ENCODE data around the gene TRAPPC5. TPM values are rescaled to one million over a fixed set of nuclear protein-coding genes. Genes with fewer than 3 reads are reported as not detected.

TRAPPC5 gene
- total RNA-seq: 100 to 1,000 TPM in 2 of 4 donors, 10 to 100 TPM in 2; 46.8 to 111 (median 93.1) TPM

- DNase-seq: peak; percentile 81 to 82
- Histone ChIP-seq H3K4me3 (replicated peaks in 1 of 3) (peak within 1 kb of the TSS; percentile 84 to 99 (median 96)), H3K27ac (peak within 1 kb of the TSS; percentile 54 to 86 (median 66)), H3K9me3 (no peaks in the 10 kb centered on the region), H3K4me1 (peaks cover 6 to 9% of the 10 kb centered on the region in 2 donors), H3K36me3 (peaks cover 0 to 10% of the 10 kb centered on the region in 2 donors), H3K27me3 (no peaks in the 10 kb centered on the region)
- intact Hi-C loops (cut with DNase I): loop anchor here (2.0 to 10.0 kb wide), 3 partner anchors 43 to 114 kb away; partner anchors contain the start of gene STXBP2
- WGBS, 2 donors: 1 to 3% methylated on average over 10 to 21 of the region's 79 CpGs
- peak; percentile 24 to 99 (median 98) for TF ChIP-seq CTCF (IDR thresholded peaks at IDR 0.05)
- peak in 1 of 2 donors; percentile 65 for TF ChIP-seq POLR2A (IDR thresholded peaks at IDR 0.05)
Measured at GRCh38 chr19:7680606-7681339, at the start of gene TRAPPC5. TSS of gene TRAPPC5 (plus strand) at chr19:7680833. CDS start at chr19:7682254, 1,421 bp downstream.

GRCh38 chr19:7631577-7631976, 49.1 kb upstream of the TRAPPC5 start:
- no peaks in the 10 kb centered on the region for H3K9me3 ChIP-seq
- WGBS, 2 donors: 92 to 94% methylated on average over 9 to 12 of the region's 12 CpGs
- peaks cover 0 to 4% of the 10 kb centered on the region in 2 donors for H3K36me3 ChIP-seq
- H3K4me1 ChIP-seq: peaks cover 25 to 41% of the 10 kb centered on the region in 2 donors
- DNase-seq: no peak
- H3K4me3 ChIP-seq (replicated peaks in 1 of 3): no peak overlapping the region
- intact Hi-C loops (cut with DNase I): no loop called here
- H3K27ac ChIP-seq: no peak overlapping the region
- TF ChIP-seq CTCF (IDR thresholded peaks at IDR 0.05): no peak
- TF ChIP-seq POLR2A (IDR thresholded peaks at IDR 0.05): no peak
- H3K27me3 ChIP-seq: no peaks in the 10 kb centered on the region

- no peaks in the 10 kb centered on the region for H3K36me3 ChIP-seq
- H3K9me3 ChIP-seq: no peaks in the 10 kb centered on the region
- no peak for DNase-seq
- H3K4me1 ChIP-seq: peaks cover 26 to 42% of the 10 kb centered on the region in 2 donors
- no peaks in the 10 kb centered on the region for H3K27me3 ChIP-seq
- H3K4me3 ChIP-seq (replicated peaks in 1 of 3): no peak overlapping the region
- WGBS, 2 donors: 90 to 94% methylated on average over 24 to 27 of the region's 40 CpGs
- TF ChIP-seq POLR2A (IDR thresholded peaks at IDR 0.05) (no peak), CTCF (IDR thresholded peaks at IDR 0.05) (no peak)
- no peak overlapping the region for H3K27ac ChIP-seq
- intact Hi-C loops (cut with DNase I): no loop called here
Measured at GRCh38 chr19:7632340-7633203, 48.1 kb upstream of the TRAPPC5 start.

- H3K4me3 ChIP-seq (replicated peaks in 1 of 3): no peak within 1 kb of the TSS
- no peak for TF ChIP-seq POLR2A (IDR thresholded peaks at IDR 0.05)
- no peak for TF ChIP-seq CTCF (IDR thresholded peaks at IDR 0.05)
- no peaks in the 10 kb centered on the region for H3K9me3 ChIP-seq
- WGBS, 2 donors: 50% methylated on average over 2 of the region's 2 CpGs
- H3K36me3 ChIP-seq: no peaks in the 10 kb centered on the region
- no peak for DNase-seq
- peaks cover 15 to 31% of the 10 kb centered on the region in 2 donors for H3K4me1 ChIP-seq
- H3K27me3 ChIP-seq: no peaks in the 10 kb centered on the region
- no peak within 1 kb of the TSS for H3K27ac ChIP-seq
- intact Hi-C loops (cut with DNase I): no loop called here
Measured at GRCh38 chr19:7633698-7634097, 46.9 kb upstream of the TRAPPC5 start, which contains the start of gene PCP2. TSS of gene PCP2 (minus strand) at chr19:7633719. CDS start at chr19:7633457, 262 bp downstream.

Measured in thyroid gland (tissue), 4 donors.